ENCODE measurements around the gene SPRED1.

The SPRED1 gene

GRCh38 chr15:38324939-38325647 is 72.5 kb downstream of the SPRED1 start:
- no peak overlapping the region for H3K27ac ChIP-seq
- H3K4me3 ChIP-seq = no peak overlapping the region

GRCh38 chr15:38325648-38325990 is 73.0 kb downstream of the SPRED1 start:
- Histone ChIP-seq H3K27ac (no peak overlapping the region), H3K4me3 (no peak overlapping the region)

- Histone ChIP-seq H3K27ac (no peak overlapping the region), H3K4me3 (no peak overlapping the region)
Observed at GRCh38 chr15:38332711-38333110, 80.1 kb downstream of the SPRED1 start.

GRCh38 chr15:38335116-38335515 is 82.5 kb downstream of the SPRED1 start:
- no peak overlapping the region for H3K27ac ChIP-seq
- no peak overlapping the region for H3K4me3 ChIP-seq

- Histone ChIP-seq H3K4me3 (no peak overlapping the region), H3K27ac (no peak overlapping the region)
Observed at GRCh38 chr15:38344351-38344750, 91.7 kb downstream of the SPRED1 start.

- Histone ChIP-seq H3K27ac (no peak overlapping the region), H3K4me3 (no peak overlapping the region)
Observed at GRCh38 chr15:38349251-38349650, 96.6 kb downstream of the SPRED1 start.

GRCh38 chr15:38351466-38351865 is 98.8 kb downstream of the SPRED1 start:
- H3K4me3 ChIP-seq = no peak overlapping the region
- H3K27ac ChIP-seq = no peak overlapping the region

- no peak overlapping the region for H3K4me3 ChIP-seq
- H3K27ac ChIP-seq = no peak overlapping the region
Observed at GRCh38 chr15:38354315-38354929, 101.8 kb downstream of the SPRED1 start.

- H3K27ac ChIP-seq = no peak overlapping the region
- no peak overlapping the region for H3K4me3 ChIP-seq
Observed at GRCh38 chr15:38362355-38362754, 109.7 kb downstream of the SPRED1 start.

GRCh38 chr15:38367476-38367875 is 114.8 kb downstream of the SPRED1 start:
- Histone ChIP-seq H3K27ac (no peak overlapping the region), H3K4me3 (no peak overlapping the region)

GRCh38 chr15:38369936-38370478 is 117.4 kb downstream of the SPRED1 start:
- Histone ChIP-seq H3K27ac (no peak overlapping the region), H3K4me3 (no peak overlapping the region)

- H3K27ac ChIP-seq = no peak overlapping the region
- no peak overlapping the region for H3K4me3 ChIP-seq
Observed at GRCh38 chr15:38373016-38373415, 120.4 kb downstream of the SPRED1 start.

GRCh38 chr15:38374029-38374428 is 121.4 kb downstream of the SPRED1 start:
- no peak overlapping the region for H3K4me3 ChIP-seq
- no peak overlapping the region for H3K27ac ChIP-seq

GRCh38 chr15:38374556-38374955 is 121.9 kb downstream of the SPRED1 start:
- peak overlapping the region in 1 of 21 experiments; percentile 14 for H3K27ac ChIP-seq
- H3K4me3 ChIP-seq = no peak overlapping the region

- H3K27ac ChIP-seq = no peak overlapping the region
- H3K4me3 ChIP-seq = no peak overlapping the region
Observed at GRCh38 chr15:38376081-38376480, 123.4 kb downstream of the SPRED1 start.

- H3K27ac ChIP-seq = peak overlapping the region in 4 of 21 experiments; percentile 5 to 21 (median 16)
- no peak overlapping the region for H3K4me3 ChIP-seq
Observed at GRCh38 chr15:38377636-38378035, 125.0 kb downstream of the SPRED1 start.

GRCh38 chr15:38378161-38378560 is 125.5 kb downstream of the SPRED1 start:
- peak overlapping the region in 5 of 21 experiments; percentile 5 to 41 (median 19) for H3K27ac ChIP-seq
- H3K4me3 ChIP-seq = no peak overlapping the region

- no peak overlapping the region for H3K27ac ChIP-seq
- no peak overlapping the region for H3K4me3 ChIP-seq
Observed at GRCh38 chr15:38389924-38390542, 137.4 kb downstream of the SPRED1 start.

- no peak overlapping the region for H3K4me3 ChIP-seq
- no peak overlapping the region for H3K27ac ChIP-seq
Observed at GRCh38 chr15:38391191-38391590, 138.6 kb downstream of the SPRED1 start.

- Histone ChIP-seq H3K27ac (peak overlapping the region in 3 of 21 experiments; percentile 2 to 45 (median 29)), H3K4me3 (no peak overlapping the region)
Observed at GRCh38 chr15:38398134-38398533, 145.5 kb downstream of the SPRED1 start.

- Histone ChIP-seq H3K27ac (peak overlapping the region in 9 of 21 experiments; percentile 8 to 67 (median 42)), H3K4me3 (no peak overlapping the region)
Observed at GRCh38 chr15:38401106-38401505, 148.5 kb downstream of the SPRED1 start.
